Ishikawa (cell line): ENCODE data around the gene FIG4.

Experiments used
- NFIC ChIP-seq: IDR thresholded peaks from 2 replicates; pipeline ENCODE4 v1.6.1; 2012
- RAD21 ChIP-seq: IDR thresholded peaks from 2 replicates; pipeline ENCODE4 v1.6.1; 2012; ENCODE audit warnings: low read depth
- REST ChIP-seq: IDR thresholded peaks from 2 replicates; pipeline ENCODE4 v1.6.1; 2012; ENCODE audit warnings: low read depth, mild to moderate bottlenecking
- TAF1 ChIP-seq: IDR thresholded peaks from 2 replicates; pipeline ENCODE4 v1.6.1; 2012; ENCODE audit warnings: low read depth, mild to moderate bottlenecking
- YY1 ChIP-seq: IDR thresholded peaks from 2 replicates; pipeline ENCODE4 v1.6.1; 2012; ENCODE audit warnings: low read depth
- ZBTB7A ChIP-seq: IDR thresholded peaks from 2 replicates; pipeline ENCODE4 v1.6.1; 2012; ENCODE audit warnings: low read depth
- TF ChIP-seq, protein P1 (sequence below): IDR thresholded peaks from 2 replicates; pipeline ENCODE4 v1.6.1; 2012
- TF ChIP-seq, protein P2 (sequence below): IDR thresholded peaks from 2 replicates; pipeline ENCODE4 v1.6.1; 2012

GRCh38 chr6:109772883-109773431 is 81.9 kb downstream of the FIG4 start:
- TF ChIP-seq RAD21 (no peak), REST (no peak), YY1 (no peak), TAF1 (no peak), ZBTB7A (no peak), NFIC (no peak)
- TF ChIP-seq, protein P1, sequence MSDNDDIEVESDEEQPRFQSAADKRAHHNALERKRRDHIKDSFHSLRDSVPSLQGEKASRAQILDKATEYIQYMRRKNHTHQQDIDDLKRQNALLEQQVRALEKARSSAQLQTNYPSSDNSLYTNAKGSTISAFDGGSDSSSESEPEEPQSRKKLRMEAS = no peak
- TF ChIP-seq, protein P2, sequence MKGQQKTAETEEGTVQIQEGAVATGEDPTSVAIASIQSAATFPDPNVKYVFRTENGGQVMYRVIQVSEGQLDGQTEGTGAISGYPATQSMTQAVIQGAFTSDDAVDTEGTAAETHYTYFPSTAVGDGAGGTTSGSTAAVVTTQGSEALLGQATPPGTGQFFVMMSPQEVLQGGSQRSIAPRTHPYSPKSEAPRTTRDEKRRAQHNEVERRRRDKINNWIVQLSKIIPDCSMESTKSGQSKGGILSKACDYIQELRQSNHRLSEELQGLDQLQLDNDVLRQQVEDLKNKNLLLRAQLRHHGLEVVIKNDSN = peak; percentile 49
